Fibroblast of mammary gland (primary cell): Measurements from ENCODE around the gene ENKUR.
A peak's percentile ranks its signal among the peaks of the same experiment; 100 is the strongest.

ENCODE experiments used
- DNase-seq: peaks from one replicate; pipeline ENCODE4 v3.0.0-alpha.2; 2010; ENCODE audit warnings: low read depth
- H3K4me3 ChIP-seq: 2 replicates; pipeline ENCODE4 v1.5.1; 2011; ENCODE audit warnings: low read depth, mild to moderate bottlenecking, low read length, moderate library complexity; ENCODE audit not compliant: control insufficient read depth
- TF ChIP-seq, protein P1 (sequence below): conservative IDR thresholded peaks from 2 replicates; pipeline ENCODE4 v1.5.1; 2011; ENCODE audit warnings: low read depth, low read length, inconsistent platforms; ENCODE audit not compliant: control insufficient read depth, insufficient read depth

The ENKUR gene

DNA sequence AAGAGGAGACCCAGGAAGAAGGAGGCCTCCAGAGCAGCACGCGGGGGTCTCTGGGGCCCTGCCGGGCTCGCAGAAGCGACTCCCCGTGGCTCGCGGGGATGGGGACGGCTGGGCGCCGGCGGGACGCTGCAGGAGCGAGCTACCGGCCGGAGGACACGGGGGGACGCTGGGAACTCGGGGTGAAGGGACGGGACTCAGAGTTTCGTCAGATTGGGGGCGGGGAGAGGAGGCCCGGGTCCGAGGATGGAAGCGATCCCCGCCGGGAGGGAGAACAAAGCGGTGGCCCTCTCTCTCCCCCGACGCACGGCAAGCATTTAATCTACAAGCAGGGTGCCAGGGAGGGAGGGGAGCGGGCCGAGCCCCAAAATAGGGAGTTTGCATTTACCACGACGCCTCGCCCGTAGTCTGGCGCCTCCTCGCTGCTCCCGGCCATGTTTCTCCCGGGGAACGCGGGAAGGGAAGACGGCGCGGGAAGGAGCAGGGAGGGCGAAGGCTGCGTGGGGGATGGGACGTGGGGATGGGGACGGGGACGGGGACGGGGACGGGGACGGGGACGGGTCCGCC lies 63.7 kb downstream of the ENKUR start, which contains the start of gene PRTFDC1:
Gene PRTFDC1 (minus strand): TSS at position 464 of the 564 bp plus-strand sequence. CDS start 31 bp downstream, at position 433.
- peak within 1 kb of the TSS; percentile 55 for H3K4me3 ChIP-seq
- no peak for DNase-seq
- TF ChIP-seq, protein P1, sequence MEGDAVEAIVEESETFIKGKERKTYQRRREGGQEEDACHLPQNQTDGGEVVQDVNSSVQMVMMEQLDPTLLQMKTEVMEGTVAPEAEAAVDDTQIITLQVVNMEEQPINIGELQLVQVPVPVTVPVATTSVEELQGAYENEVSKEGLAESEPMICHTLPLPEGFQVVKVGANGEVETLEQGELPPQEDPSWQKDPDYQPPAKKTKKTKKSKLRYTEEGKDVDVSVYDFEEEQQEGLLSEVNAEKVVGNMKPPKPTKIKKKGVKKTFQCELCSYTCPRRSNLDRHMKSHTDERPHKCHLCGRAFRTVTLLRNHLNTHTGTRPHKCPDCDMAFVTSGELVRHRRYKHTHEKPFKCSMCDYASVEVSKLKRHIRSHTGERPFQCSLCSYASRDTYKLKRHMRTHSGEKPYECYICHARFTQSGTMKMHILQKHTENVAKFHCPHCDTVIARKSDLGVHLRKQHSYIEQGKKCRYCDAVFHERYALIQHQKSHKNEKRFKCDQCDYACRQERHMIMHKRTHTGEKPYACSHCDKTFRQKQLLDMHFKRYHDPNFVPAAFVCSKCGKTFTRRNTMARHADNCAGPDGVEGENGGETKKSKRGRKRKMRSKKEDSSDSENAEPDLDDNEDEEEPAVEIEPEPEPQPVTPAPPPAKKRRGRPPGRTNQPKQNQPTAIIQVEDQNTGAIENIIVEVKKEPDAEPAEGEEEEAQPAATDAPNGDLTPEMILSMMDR, result peak; percentile 7

DNA sequence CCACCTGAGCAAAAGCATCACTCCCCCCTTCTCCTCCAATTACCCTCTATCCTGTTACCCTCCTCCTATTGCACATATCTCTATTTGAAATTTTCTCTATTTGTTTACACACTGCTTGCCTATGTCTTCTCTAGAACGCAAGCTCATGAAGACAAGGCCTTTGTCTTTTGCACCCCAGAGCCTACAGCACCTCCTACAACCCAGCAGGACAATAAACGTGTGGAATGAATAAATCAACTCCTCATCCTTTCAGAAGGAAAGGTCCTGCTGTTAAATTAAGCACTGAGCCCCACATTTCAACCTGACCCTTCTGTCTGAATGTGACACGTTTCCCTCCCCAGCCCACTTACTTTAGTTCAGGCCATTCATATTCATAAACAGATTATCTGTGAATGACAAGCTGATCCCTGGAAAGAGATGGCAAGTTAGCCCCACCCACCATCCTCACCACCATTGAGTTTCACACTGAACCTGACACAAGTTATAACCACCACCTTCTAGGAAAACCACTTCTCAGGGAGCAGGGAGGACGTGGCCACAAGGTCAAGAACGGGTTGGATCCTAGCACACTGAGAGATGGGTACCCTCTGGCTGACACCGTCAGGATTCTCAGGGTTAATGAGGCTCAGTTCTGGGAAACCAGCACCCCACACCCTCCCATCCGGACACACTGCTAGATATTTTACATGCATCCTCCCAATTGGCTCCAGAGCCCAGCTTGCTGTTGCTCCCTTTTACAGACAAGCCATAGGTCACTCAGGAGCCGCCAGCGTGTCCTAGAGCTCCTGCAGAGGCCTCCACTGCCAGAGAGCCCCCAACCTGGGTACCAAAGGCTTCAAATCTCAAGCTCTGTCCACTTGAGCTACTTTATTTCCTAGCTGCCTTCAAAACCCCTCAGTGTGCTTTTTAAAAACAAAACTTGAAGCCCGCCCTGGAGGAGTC lies 64.5 kb downstream of the ENKUR start:
- TF ChIP-seq, protein P1, result no peak
- peak overlapping the region; percentile 55 for H3K4me3 ChIP-seq
- peak; percentile 56 for DNase-seq

DNA sequence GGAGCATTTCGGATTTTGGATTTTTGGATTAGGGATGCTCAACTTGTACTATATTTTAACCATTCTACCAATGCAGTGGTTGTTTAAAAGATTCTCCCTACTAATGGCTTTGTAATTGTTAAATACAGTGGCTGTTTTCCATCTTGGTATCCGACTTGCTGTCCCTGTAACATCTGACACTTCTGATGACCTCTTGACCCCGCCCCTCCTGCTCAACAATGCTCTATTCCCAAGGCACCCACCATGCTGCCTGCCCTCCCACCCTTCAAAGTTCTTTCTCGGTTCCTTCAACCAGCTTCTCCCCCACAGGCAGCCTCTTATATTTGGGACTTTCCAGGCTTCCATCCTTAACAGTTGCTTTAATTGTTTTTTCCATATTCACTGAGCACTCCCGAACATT lies 65.5 kb downstream of the ENKUR start:
- TF ChIP-seq, protein P1, result no peak
- DNase-seq, result no peak
- H3K4me3 ChIP-seq, result no peak overlapping the region

DNA sequence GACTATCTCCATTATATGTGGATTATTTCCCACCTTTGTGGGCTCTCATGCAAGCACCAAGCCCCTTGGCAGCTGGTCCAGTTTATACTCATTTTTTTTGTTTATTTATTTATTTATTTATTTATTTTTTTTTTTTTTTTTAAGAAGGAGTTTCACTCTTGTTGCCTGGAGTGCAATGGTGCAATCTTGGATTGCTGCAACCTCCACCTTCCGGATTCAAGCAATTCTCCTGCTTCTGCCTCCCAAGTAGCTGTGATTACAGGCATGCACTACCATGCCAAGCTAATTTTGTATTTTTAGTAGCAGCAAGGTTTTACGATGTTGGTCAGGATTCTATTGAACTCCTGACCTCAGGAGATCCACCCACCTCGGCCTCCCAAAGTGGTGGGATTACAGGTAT lies 66.3 kb downstream of the ENKUR start:
- DNase-seq, result no peak
- H3K4me3 ChIP-seq, result no peak overlapping the region
- TF ChIP-seq, protein P1, result no peak

DNA sequence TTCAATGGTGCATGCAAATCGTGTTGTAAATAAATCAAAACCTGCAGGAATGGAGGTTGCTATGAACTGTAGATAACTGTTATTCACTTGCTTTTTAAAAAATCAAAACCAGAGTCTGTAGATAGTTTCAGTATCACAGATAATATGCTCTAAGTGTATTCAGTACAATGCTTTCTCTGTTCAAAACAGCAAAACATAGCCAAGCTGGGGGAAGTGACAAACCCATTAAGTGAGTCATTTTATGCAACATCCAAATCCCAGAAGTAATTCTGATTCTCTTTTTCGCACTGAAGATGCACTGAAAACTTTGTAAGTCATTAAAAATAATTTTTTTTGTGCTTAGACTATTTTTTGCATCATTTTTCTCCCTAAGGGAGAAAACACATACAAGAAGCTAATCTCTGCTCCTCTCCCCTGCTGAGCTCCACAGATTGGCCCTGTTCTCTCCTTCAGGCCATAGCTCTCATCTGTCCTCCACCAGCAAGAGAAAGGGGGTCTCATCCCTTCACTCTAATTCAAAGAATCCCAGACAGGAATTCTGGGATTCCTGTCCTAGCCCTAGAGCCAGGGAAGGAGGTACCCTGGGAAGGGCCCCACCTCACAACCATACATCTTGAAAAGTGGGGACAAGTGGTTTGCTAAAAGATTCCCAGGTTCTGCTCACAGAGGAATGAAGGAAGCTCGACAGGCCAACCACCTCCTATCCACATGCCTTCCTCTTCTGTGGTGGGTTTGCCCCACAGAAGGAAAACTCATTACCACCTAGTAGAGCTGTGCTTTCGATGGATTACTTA lies 68.5 kb downstream of the ENKUR start:
- peak; percentile 82 for DNase-seq
- no peak overlapping the region for H3K4me3 ChIP-seq
- TF ChIP-seq, protein P1, result no peak

DNA sequence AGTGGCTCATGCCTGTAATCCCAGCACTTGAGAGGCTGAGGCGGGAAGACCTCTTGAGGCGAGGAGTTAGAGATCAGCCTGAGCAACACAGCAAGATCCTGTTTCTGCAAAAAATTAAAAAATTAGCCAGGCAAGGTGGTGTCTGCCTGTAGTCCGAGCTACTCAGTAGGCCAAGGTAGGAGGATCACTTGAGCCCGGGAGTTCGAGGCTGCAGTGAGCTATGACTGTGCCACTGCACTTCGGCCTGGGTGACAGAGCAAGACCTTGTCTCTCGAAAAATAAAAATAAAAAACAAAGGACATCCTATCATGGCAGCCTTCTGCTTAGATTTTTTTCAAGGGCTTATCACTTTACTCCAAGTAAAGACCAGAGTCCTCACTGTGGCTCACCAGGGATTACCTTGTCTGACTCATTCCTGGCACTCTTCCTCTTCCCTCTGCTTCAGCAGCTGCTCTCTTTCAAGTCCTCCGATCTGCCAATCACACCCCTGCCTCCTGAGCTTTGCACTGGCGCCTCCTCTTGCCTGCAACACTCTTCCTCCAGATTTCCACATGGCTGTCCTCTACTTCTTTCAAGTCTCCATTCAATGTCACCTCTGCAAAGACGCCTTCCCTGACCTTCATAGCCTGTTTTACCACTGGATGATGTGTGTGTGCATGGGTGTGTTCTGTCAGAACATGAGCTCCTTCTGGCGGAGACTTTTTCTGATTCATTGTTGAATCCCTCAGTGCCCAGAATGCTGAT lies 71.3 kb downstream of the ENKUR start:
- TF ChIP-seq, protein P1, result peak; percentile 21
- H3K4me3 ChIP-seq, result no peak overlapping the region
- DNase-seq, result peak; percentile 92
